Measurements from ENCODE around the gene KIF1A.
"Not testable (repeated sequence)": the region's sequence is repeated elsewhere in the genome, so short reads cannot be mapped to it uniquely, and the experiment has no call there.

KIF1A gene

GRCh38 chr2:240696469-240696868 lies 123.5 kb downstream of the KIF1A start:
- DNase-seq, result not testable (repeated sequence)

GRCh38 chr2:240695593-240695992 lies 124.4 kb downstream of the KIF1A start:
- DNase-seq, result not testable (repeated sequence)

- not testable (repeated sequence) for DNase-seq
These were observed 125.7 kb downstream of the KIF1A start for GRCh38 chr2:240694304-240694703.

GRCh38 chr2:240692583-240693561 lies 127.1 kb downstream of the KIF1A start:
- DNase-seq, result not testable (repeated sequence)

GRCh38 chr2:240691631-240692420 lies 128.2 kb downstream of the KIF1A start, which contains the start of gene AQP12A:
Gene AQP12A (plus strand): TSS chr2:240691866. CDS start chr2:240691914, 48 bp downstream.
- not testable (repeated sequence) for DNase-seq

GRCh38 chr2:240691075-240691427 lies 129.0 kb downstream of the KIF1A start:
- DNase-seq, result not testable (repeated sequence)

- DNase-seq, result not testable (repeated sequence)
These were observed 129.5 kb downstream of the KIF1A start for GRCh38 chr2:240690421-240691074.

- DNase-seq, result no peak
These were observed 130.0 kb downstream of the KIF1A start for GRCh38 chr2:240689975-240690374.

- no peak for DNase-seq
These were observed 131.5 kb downstream of the KIF1A start for GRCh38 chr2:240688553-240688919.

- no peak for DNase-seq
These were observed 132.1 kb downstream of the KIF1A start for GRCh38 chr2:240687741-240688552.

GRCh38 chr2:240687045-240687740 lies 132.8 kb downstream of the KIF1A start:
- no peak for DNase-seq

GRCh38 chr2:240686460-240686859 lies 133.6 kb downstream of the KIF1A start:
- DNase-seq, result no peak

- DNase-seq, result no peak
These were observed 134.1 kb downstream of the KIF1A start for GRCh38 chr2:240685771-240686371.

- not testable (repeated sequence) for DNase-seq
These were observed 135.9 kb downstream of the KIF1A start for GRCh38 chr2:240683980-240684728.

- DNase-seq, result not testable (repeated sequence)
These were observed 136.6 kb downstream of the KIF1A start for GRCh38 chr2:240683329-240683979.

GRCh38 chr2:240682431-240683224 lies 137.4 kb downstream of the KIF1A start, which contains the start of gene AQP12B:
Gene AQP12B (minus strand): TSS chr2:240682885. CDS start chr2:240682837, 48 bp downstream.
- not testable (repeated sequence) for DNase-seq

GRCh38 chr2:240680185-240680584 lies 139.8 kb downstream of the KIF1A start:
- not testable (repeated sequence) for DNase-seq

GRCh38 chr2:240678909-240679308 lies 141.1 kb downstream of the KIF1A start:
- DNase-seq, result not testable (repeated sequence)

GRCh38 chr2:240678043-240678442 lies 142.0 kb downstream of the KIF1A start:
- DNase-seq, result not testable (repeated sequence)

Measured in CD4-positive, alpha-beta T cell treated with Interleukin-4 for 4 hours (primary cell).